LNCaP clone FGC (cell line): ENCODE measurements around the gene PMEL.
"Not testable (repeated sequence)": the region's sequence is repeated elsewhere in the genome, so short reads cannot be mapped to it uniquely, and the experiment has no call there.

Experiments used
- DNase-seq: peaks from one replicate; pipeline ENCODE4 v3.0.0-alpha.2; 2011; ENCODE audit warnings: low read depth
- H3K4me3 ChIP-seq: 2 replicates; pipeline ENCODE4 v1.5.1; 2011; ENCODE audit warnings: mild to moderate bottlenecking, low read depth, low read length, control low read depth
- TF ChIP-seq, protein P1 (sequence below): IDR thresholded peaks from 2 replicates; pipeline ENCODE4 v1.5.1; 2012; ENCODE audit warnings: mild to moderate bottlenecking; ENCODE audit not compliant: control insufficient read depth, insufficient read depth; ENCODE audit errors: extremely low read depth

The PMEL gene

GRCh38 chr12:55929306-55929791 lies 36.5 kb downstream of the PMEL start:
- H3K4me3 ChIP-seq, result no peak overlapping the region
- TF ChIP-seq, protein P1, sequence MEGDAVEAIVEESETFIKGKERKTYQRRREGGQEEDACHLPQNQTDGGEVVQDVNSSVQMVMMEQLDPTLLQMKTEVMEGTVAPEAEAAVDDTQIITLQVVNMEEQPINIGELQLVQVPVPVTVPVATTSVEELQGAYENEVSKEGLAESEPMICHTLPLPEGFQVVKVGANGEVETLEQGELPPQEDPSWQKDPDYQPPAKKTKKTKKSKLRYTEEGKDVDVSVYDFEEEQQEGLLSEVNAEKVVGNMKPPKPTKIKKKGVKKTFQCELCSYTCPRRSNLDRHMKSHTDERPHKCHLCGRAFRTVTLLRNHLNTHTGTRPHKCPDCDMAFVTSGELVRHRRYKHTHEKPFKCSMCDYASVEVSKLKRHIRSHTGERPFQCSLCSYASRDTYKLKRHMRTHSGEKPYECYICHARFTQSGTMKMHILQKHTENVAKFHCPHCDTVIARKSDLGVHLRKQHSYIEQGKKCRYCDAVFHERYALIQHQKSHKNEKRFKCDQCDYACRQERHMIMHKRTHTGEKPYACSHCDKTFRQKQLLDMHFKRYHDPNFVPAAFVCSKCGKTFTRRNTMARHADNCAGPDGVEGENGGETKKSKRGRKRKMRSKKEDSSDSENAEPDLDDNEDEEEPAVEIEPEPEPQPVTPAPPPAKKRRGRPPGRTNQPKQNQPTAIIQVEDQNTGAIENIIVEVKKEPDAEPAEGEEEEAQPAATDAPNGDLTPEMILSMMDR, result no peak
- DNase-seq, result no peak

DNA sequence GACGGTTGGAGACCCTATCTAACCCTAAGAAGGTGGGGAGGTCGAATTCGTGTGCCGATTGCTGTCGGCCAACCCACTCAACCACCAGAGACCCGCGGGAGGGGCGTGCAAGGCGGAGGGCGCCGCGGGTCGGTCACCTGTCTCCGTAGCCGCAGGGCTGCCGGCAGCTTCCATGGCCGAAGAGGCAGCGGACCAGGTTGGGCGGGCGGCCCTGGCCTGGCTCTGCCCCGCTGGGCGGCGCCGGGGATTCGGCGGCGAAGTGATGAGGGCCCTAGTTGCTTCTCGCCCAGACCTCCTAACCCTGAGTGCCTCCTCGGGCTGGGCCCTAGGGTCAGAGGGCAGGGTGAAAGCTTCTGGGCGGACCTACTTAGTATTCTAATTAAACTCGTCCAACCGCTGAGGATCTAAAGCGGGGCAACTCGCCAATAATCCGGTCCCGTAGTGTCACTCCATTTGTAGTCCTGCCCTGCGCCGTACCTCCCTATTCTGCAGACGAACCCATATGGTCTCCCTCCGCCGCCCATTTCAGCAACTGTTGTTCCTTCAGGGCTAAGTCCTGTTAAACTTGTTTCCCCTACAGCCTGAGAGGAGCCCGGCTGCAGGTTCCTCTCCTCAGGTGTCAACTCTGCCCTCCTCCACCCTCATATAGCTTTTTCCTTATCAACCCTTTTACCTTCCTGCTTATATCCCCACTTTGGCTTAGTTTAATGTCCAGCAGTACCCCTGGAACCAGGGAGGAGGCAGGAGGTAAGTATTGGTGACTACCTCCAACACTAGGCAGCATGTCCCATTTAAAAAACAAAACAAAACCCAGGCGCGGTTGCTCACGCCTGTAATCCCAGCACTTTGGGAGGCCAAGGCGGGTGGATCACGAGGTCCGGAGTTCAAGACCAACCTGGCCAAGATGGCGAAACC lies 38.0 kb downstream of the PMEL start, which contains the start of gene PYM1:
TSS of gene PYM1 (minus strand) at position 307 of the 915 bp plus-strand sequence. CDS start at position 174, 133 bp downstream.
- DNase-seq, result peak; percentile 98
- TF ChIP-seq, protein P1, result no peak
- H3K4me3 ChIP-seq, result peak within 1 kb of the TSS; percentile 99

DNA sequence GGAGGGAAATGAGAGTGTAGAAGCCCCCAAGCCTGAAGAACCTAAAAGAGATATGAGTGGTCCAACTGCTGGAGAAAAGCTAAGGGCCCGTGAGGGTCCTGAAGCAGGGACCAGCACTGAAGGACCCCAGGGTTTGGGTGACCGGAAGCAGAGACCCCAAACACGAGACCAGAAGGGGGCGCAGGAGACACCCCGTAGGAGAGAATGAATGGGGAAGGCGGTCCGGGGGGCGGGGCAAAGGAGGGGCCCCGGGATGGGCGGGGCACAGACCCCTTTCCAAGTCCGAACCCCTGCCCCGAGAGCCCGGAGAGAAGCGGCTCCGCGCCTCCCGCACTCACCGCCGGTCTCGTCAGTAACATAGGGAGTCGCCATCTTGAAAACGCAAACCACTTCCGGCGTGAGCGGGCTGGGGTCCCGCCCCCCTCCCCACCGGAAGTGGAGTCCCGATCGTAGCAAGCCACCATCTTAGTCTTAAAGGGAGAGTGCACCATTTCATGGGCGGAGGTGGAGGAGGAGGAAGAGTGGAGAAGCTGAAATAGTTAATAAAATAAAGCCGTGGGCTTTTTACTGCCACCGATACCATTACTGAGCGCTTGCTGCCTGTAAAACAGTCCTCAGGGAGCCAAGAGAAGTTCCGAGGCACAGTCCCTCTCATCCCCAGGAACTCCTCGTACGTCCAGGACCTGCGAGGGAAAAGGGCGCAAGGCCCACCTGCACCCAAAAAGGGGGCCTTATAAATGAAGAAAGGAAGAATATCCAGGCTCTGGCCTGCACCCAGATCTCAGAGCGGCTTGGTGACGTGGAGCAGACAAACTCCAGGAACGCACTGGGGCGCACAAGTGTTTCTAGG lies 38.9 kb downstream of the PMEL start:
- peak overlapping the region; percentile 99 for H3K4me3 ChIP-seq
- DNase-seq, result peak; percentile 80
- TF ChIP-seq, protein P1, result peak; percentile 61

GRCh38 chr12:55925870-55926737 lies 39.7 kb downstream of the PMEL start:
- TF ChIP-seq, protein P1, result no peak
- H3K4me3 ChIP-seq, result peak overlapping the region; percentile 99
- DNase-seq, result no peak

DNA sequence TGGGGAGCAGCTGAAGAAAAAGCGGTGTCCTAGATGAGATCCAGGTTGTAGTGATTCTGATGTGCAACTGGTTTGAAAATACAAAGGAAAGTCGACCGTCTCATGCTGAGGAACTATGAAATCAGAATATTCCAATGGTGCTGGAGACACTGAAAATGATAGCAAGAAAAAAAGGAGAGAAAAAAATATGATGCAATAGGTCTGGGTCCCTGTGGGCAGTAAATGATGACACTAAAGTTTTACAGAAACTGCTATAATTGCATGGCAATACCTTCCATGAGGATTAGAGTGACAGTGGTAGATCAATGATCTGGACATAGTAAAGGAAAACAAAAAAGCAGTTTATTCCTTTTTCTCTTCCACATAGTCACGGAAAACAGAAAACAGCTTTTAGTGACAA lies 40.5 kb downstream of the PMEL start:
- no peak for DNase-seq
- TF ChIP-seq, protein P1, result no peak
- peak overlapping the region; percentile 99 for H3K4me3 ChIP-seq

- H3K4me3 ChIP-seq, DNase-seq: not testable (repeated sequence)
These were observed 42.2 kb downstream of the PMEL start for GRCh38 chr12:55923648-55924047.
